ENCODE data around the gene OSGIN1. TPM values are rescaled to one million over a fixed set of nuclear protein-coding genes. Genes with fewer than 3 reads are reported as not detected.

The OSGIN1 gene
- total RNA-seq, 1 experiment from 2014 or later = 13.9 TPM

DNA sequence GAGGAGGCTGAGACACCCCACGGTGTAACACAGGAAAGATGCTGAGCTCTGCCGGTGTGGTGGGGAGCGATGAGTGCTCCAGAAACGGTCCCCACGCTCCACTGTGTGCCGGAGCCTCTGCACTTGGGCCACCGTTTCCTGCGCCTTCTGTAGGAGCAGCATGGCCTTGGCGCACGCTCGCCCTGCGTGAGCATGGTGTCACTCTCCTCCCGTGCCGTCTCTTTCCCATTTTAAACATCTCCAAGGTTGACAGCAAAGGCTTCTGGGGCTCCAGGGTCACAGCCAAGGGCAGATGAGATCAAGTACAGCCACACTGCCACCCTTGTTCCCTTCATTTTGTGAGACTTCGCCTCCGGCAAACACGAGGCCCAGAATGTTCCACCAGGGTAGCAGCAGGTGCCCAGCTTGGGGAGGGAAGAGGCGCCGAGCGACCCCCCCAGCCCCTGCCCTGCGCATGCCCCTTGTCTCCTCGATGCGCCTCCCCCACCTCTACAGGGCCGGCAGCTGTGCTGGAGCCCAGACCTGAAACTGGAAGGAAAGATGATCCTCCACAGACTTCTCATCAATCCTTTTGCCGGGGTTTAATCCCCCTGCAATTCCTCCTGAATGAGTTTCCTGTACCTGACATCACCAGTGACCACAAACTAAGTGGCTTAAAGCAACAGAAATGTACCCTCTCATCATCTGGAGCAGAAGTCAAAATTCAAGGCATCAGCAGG is 19.9 kb upstream of the OSGIN1 start:
- no peak for DNase-seq
- no TSS peak for BruUV-seq (replicated peaks)
- CTCF ChIA-PET = no interaction called here
- H3K4me1 Mint-ChIP-seq (ENCODE audit: low read depth, unreplicated experiment) = peaks cover 11% of the 10 kb centered on the region
- no peak overlapping the region for H3K27ac Mint-ChIP-seq (ENCODE audit: unreplicated experiment)
- intact Hi-C loops (cut with micrococcal nuclease; ENCODE audit: unreplicated experiment) = no loop called here
- H3K9me3 Mint-ChIP-seq (ENCODE audit: low read depth, unreplicated experiment) = no peaks in the 10 kb centered on the region
- H3K4me3 Mint-ChIP-seq (ENCODE audit: low read depth, unreplicated experiment) = no peak overlapping the region
- TF ChIP-seq, protein P1, sequence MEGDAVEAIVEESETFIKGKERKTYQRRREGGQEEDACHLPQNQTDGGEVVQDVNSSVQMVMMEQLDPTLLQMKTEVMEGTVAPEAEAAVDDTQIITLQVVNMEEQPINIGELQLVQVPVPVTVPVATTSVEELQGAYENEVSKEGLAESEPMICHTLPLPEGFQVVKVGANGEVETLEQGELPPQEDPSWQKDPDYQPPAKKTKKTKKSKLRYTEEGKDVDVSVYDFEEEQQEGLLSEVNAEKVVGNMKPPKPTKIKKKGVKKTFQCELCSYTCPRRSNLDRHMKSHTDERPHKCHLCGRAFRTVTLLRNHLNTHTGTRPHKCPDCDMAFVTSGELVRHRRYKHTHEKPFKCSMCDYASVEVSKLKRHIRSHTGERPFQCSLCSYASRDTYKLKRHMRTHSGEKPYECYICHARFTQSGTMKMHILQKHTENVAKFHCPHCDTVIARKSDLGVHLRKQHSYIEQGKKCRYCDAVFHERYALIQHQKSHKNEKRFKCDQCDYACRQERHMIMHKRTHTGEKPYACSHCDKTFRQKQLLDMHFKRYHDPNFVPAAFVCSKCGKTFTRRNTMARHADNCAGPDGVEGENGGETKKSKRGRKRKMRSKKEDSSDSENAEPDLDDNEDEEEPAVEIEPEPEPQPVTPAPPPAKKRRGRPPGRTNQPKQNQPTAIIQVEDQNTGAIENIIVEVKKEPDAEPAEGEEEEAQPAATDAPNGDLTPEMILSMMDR (IDR thresholded peaks at IDR 0.05; ENCODE audit: unreplicated experiment) = no peak
- H3K36me3 Mint-ChIP-seq (ENCODE audit: insufficient read depth, unreplicated experiment) = peaks cover 14% of the 10 kb centered on the region
- peaks cover 32% of the 10 kb centered on the region for H3K27me3 Mint-ChIP-seq (ENCODE audit: unreplicated experiment)

DNA sequence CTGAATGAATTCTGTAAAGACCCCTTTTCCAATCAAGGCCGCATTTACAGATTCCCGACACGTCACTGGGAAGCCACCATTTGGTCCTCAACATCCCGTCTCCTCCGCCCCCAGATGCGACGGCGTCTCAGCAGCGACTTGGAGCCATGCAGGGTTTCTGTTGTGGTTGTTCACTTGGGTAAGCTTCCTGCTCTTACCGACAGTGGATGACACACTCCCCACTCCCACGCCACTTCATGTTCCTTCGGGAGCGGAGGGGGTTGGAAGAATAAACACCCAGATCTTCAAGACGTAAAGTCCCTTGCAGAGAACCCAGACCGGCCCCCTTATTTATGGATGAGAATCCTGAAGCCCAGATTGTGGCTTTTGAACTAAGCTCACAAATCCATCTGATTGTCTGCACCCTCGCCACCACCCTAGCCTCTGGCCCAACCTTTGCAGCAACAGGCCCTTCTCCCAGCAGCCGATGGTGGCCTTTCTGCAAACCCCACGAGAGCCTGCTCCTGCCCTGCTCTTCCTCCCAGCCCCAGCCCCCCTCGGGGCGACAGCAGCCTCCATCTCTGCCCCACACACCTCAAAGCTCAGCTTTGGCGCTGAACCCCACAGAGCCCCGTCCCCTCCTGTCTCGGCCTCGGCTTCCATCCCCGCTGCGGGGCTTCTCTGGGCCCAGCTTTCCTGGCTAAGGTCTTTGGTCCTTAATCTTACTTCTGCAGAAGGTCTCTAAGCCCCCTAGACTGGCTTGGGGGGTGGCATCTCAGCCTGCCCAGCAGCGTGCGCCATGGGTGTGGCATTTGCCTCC is 19.0 kb upstream of the OSGIN1 start:
- Mint-ChIP-seq H3K9me3 (ENCODE audit: low read depth, unreplicated experiment) (no peaks in the 10 kb centered on the region), H3K4me3 (ENCODE audit: low read depth, unreplicated experiment) (no peak overlapping the region), H3K4me1 (ENCODE audit: low read depth, unreplicated experiment) (peaks cover 11% of the 10 kb centered on the region), H3K27me3 (ENCODE audit: unreplicated experiment) (peaks cover 32% of the 10 kb centered on the region), H3K27ac (ENCODE audit: unreplicated experiment) (peak overlapping the region; percentile 1), H3K36me3 (ENCODE audit: insufficient read depth, unreplicated experiment) (peaks cover 14% of the 10 kb centered on the region)
- CTCF ChIA-PET = no interaction called here
- TF ChIP-seq, protein P1 (IDR thresholded peaks at IDR 0.05; ENCODE audit: unreplicated experiment) = no peak
- intact Hi-C loops (cut with micrococcal nuclease; ENCODE audit: unreplicated experiment) = no loop called here
- no TSS peak for BruUV-seq (replicated peaks)
- no peak for DNase-seq

DNA sequence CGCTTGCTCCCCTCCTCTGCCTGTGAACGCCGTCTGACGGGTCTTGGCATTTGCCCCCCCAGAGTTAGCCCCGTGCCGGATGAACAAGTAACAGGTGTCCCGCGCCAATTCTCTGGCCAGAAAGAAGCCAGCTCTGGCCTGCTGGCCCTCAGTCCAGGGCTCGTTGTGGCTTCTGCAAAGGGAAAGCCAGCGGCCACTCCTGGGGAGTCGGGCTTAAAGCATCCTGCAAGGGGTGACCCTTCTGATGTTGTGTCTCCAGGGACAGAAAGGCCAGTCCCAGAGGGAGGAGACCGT is 18.4 kb upstream of the OSGIN1 start:
- Mint-ChIP-seq H3K36me3 (ENCODE audit: insufficient read depth, unreplicated experiment) (peaks cover 14% of the 10 kb centered on the region), H3K4me3 (ENCODE audit: low read depth, unreplicated experiment) (no peak overlapping the region), H3K4me1 (ENCODE audit: low read depth, unreplicated experiment) (peaks cover 11% of the 10 kb centered on the region), H3K27me3 (ENCODE audit: unreplicated experiment) (peaks cover 32% of the 10 kb centered on the region), H3K9me3 (ENCODE audit: low read depth, unreplicated experiment) (no peaks in the 10 kb centered on the region), H3K27ac (ENCODE audit: unreplicated experiment) (peak overlapping the region; percentile 1)
- TF ChIP-seq, protein P1 (IDR thresholded peaks at IDR 0.05; ENCODE audit: unreplicated experiment) = no peak
- intact Hi-C loops (cut with micrococcal nuclease; ENCODE audit: unreplicated experiment) = no loop called here
- DNase-seq = no peak
- CTCF ChIA-PET = no interaction called here
- no TSS peak for BruUV-seq (replicated peaks)

DNA sequence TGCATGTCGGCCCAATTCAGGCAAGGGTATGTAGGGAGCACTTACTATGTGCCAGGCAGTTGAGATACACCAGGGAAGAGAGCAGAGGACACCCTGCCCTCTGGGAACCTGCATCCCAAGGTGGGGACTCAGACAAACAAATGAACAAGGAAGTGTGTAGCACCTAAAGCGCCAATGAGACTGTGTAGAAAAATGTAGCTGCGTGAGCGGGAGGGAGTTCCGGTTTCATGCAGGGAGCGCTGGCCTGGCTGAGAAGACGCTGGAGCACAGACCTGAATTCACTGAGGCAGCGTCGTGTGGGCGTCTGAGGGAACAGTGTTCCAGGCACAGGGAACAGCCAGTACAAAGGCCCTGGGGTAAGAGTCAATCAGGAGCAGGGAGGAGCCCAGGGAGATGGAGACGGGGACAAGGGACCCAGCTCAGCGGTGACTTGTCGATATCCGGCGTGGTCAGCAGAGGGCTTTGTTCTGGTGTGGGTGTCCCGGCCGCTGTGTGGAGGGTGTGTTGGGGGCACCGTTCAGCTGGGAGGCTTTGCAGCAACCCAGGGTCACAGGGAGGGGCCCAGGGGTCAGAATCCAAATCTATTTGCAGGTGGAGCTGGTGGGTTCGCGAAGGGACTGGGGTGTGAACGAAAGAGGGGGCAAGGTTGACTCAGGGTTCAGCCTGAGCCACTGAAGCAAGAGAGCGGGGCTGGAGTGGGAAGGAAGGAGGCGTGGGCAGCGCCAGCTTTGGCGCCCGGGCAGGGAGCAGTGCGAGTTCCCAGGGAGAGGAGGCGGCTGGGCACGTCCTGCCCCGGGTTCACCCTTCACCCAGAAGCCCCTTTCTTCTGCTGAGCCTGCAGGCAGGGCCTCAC is 17.8 kb upstream of the OSGIN1 start:
- Mint-ChIP-seq H3K36me3 (ENCODE audit: insufficient read depth, unreplicated experiment) (peaks cover 15% of the 10 kb centered on the region), H3K4me1 (ENCODE audit: low read depth, unreplicated experiment) (peaks cover 11% of the 10 kb centered on the region), H3K4me3 (ENCODE audit: low read depth, unreplicated experiment) (peak overlapping the region; percentile 9), H3K9me3 (ENCODE audit: low read depth, unreplicated experiment) (no peaks in the 10 kb centered on the region), H3K27me3 (ENCODE audit: unreplicated experiment) (peaks cover 32% of the 10 kb centered on the region), H3K27ac (ENCODE audit: unreplicated experiment) (peak overlapping the region; percentile 1)
- intact Hi-C loops (cut with micrococcal nuclease; ENCODE audit: unreplicated experiment) = no loop called here
- CTCF ChIA-PET = interaction anchor here (1.9 kb wide), 1 partner anchor 18 kb away, joined by 5 read pairs; the partner anchor contains the start of gene OSGIN1
- TF ChIP-seq, protein P1 (IDR thresholded peaks at IDR 0.05; ENCODE audit: unreplicated experiment) = no peak
- no TSS peak for BruUV-seq (replicated peaks)
- DNase-seq = no peak
